DMS79 treated with DMSO at 0.1 percent for 48 hours (cell line): ENCODE results near the gene FERMT2.
A peak's percentile ranks its signal among the peaks of the same experiment; 100 is the strongest.
"Not testable (repeated sequence)": the region's sequence is repeated elsewhere in the genome, so short reads cannot be mapped to it uniquely, and the experiment has no call there.

Source experiments
- DNase-seq: peaks from one replicate; lab custom pipeline; 2025; lab: John Stamatoyannopoulos, UW

Gene FERMT2

GRCh38 chr14:52939427-52939826 lies 11.4 kb downstream of the FERMT2 start:
- DNase-seq, result no peak

GRCh38 chr14:52937869-52938268 lies 13.0 kb downstream of the FERMT2 start:
- no peak for DNase-seq

- DNase-seq, result no peak
These were observed 13.5 kb downstream of the FERMT2 start for GRCh38 chr14:52937306-52937705.

- no peak for DNase-seq
These were observed 14.4 kb downstream of the FERMT2 start for GRCh38 chr14:52936437-52936836.

GRCh38 chr14:52935833-52936232 lies 15.0 kb downstream of the FERMT2 start:
- no peak for DNase-seq

GRCh38 chr14:52934762-52935161 lies 16.1 kb downstream of the FERMT2 start:
- no peak for DNase-seq

- DNase-seq, result no peak
These were observed 21.6 kb downstream of the FERMT2 start for GRCh38 chr14:52929192-52929807.

GRCh38 chr14:52926953-52927352 lies 23.9 kb downstream of the FERMT2 start:
- DNase-seq, result peak; percentile 47

- peak; percentile 29 for DNase-seq
These were observed 26.8 kb downstream of the FERMT2 start for GRCh38 chr14:52923902-52924575.

- peak; percentile 54 for DNase-seq
These were observed 28.2 kb downstream of the FERMT2 start for GRCh38 chr14:52922656-52923055.

GRCh38 chr14:52922059-52922458 lies 28.8 kb downstream of the FERMT2 start:
- DNase-seq, result no peak

GRCh38 chr14:52920411-52920810 lies 30.4 kb downstream of the FERMT2 start:
- not testable (repeated sequence) for DNase-seq

GRCh38 chr14:52919971-52920370 lies 30.9 kb downstream of the FERMT2 start:
- DNase-seq, result no peak

- DNase-seq, result no peak
These were observed 32.4 kb downstream of the FERMT2 start for GRCh38 chr14:52918486-52918885.

GRCh38 chr14:52917735-52918134 lies 33.1 kb downstream of the FERMT2 start:
- DNase-seq, result no peak

- no peak for DNase-seq
These were observed 36.6 kb downstream of the FERMT2 start for GRCh38 chr14:52914295-52914694.

GRCh38 chr14:52913271-52913670 lies 37.6 kb downstream of the FERMT2 start:
- no peak for DNase-seq

- no peak for DNase-seq
These were observed 38.9 kb downstream of the FERMT2 start for GRCh38 chr14:52911904-52912303.

GRCh38 chr14:52910572-52910971 lies 40.3 kb downstream of the FERMT2 start:
- no peak for DNase-seq

- DNase-seq, result no peak
These were observed 42.9 kb downstream of the FERMT2 start for GRCh38 chr14:52907949-52908348.

GRCh38 chr14:52906141-52906601 lies 44.7 kb downstream of the FERMT2 start:
- DNase-seq, result no peak

- no peak for DNase-seq
These were observed 47.8 kb downstream of the FERMT2 start for GRCh38 chr14:52902971-52903619.

- DNase-seq, result no peak
These were observed 49.4 kb downstream of the FERMT2 start for GRCh38 chr14:52901357-52901980.
